Mucosa of descending colon (tissue), 3 donors: Measurements from ENCODE around the gene NFASC. TPM values are rescaled to one million over a fixed set of nuclear protein-coding genes. Genes with fewer than 3 reads are reported as not detected.

Source experiments
- ATAC-seq: fragments of 200-7000 bp; cut with Tn5 transposase; one replicate; pipeline ENCODE4 v1.9.1; 2020; ENCODE audit warnings: mild to moderate bottlenecking, moderate library complexity
- DNase-seq, 3 donors: peaks; one replicate each; pipeline ENCODE4 v3.0.0-alpha.2; 2020
- H3K36me3 ChIP-seq: fragments of 200-600 bp; one replicate; pipeline ENCODE4 v1.8.0; 2021; ENCODE audit warnings: low read depth, mild to moderate bottlenecking
- H3K4me1 ChIP-seq: fragments of 200-600 bp; one replicate; pipeline ENCODE4 v1.8.0; 2021; ENCODE audit warnings: low read depth, mild to moderate bottlenecking
- H3K4me3 ChIP-seq: fragments of 200-600 bp; one replicate; pipeline ENCODE4 v1.8.0; 2021; ENCODE audit warnings: mild to moderate bottlenecking
- H3K9me3 ChIP-seq: fragments of 200-600 bp; one replicate; pipeline ENCODE4 v1.8.0; 2021; ENCODE audit warnings: mild to moderate bottlenecking
- CTCF ChIP-seq: fragments of 200-600 bp; IDR thresholded peaks from one replicate; pipeline ENCODE4 v1.8.0; 2022; ENCODE audit warnings: antibody characterized with exemption, mild to moderate bottlenecking
- intact Hi-C, 2 donors: fragments of 100-400 bp; cut with DNase I in 1 of 2; cut with micrococcal nuclease in 1 of 2; formaldehyde crosslinking; loops; one replicate each; pipeline versions ENCODE4 v1.11.0 to v1.11.1; 2022; cut with DNase I, micrococcal nuclease
- total RNA-seq, 3 donors: library from RNA; stranded (reverse); fragmentation: NEBNext Ultra II Directional in 2 of 3; extraction: Animal tissue kit (Norgen Biotek cat#: 25700) in 2 of 3; gene quantifications; one replicate each; pipeline versions ENCODE4 v1.2.1 to v1.2.4, GENCODE V29; 2021 to 2023
- donor health status: DM: no; HTN: no; CAD: no; lungs with moderate emphysema.
- donor health status: DM: no; HTN: no; CAD: no.
- donor health status: DM: no; HTN: yes; CAD: no.

The NFASC gene
- total RNA-seq, 3 donors from 2014 or later, result 12.3 to 27.6 (median 22.7) TPM

GRCh38 chr1:204928671-204929486 lies 58.2 kb downstream of the NFASC start:
- Histone ChIP-seq H3K4me1 (no peaks in the 10 kb centered on the region), H3K4me3 (no peak overlapping the region), H3K36me3 (no peaks in the 10 kb centered on the region), H3K9me3 (no peaks in the 10 kb centered on the region)
- no peak for TF ChIP-seq CTCF
- DNase-seq (no peak), ATAC-seq (no peak)
- intact Hi-C loops, result no loop called here

- no peaks in the 10 kb centered on the region for H3K9me3 ChIP-seq
- intact Hi-C loops, result no loop called here
- no peaks in the 10 kb centered on the region for H3K4me1 ChIP-seq
- no peak overlapping the region for H3K4me3 ChIP-seq
- ATAC-seq (no peak), DNase-seq (no peak)
- TF ChIP-seq CTCF, result no peak
- H3K36me3 ChIP-seq, result no peaks in the 10 kb centered on the region
Measured at GRCh38 chr1:204929487-204930154, 59.0 kb downstream of the NFASC start.

GRCh38 chr1:204930155-204930523 lies 59.5 kb downstream of the NFASC start:
- no peaks in the 10 kb centered on the region for H3K36me3 ChIP-seq
- ATAC-seq (no peak), DNase-seq (no peak)
- intact Hi-C loops, result no loop called here
- no peak overlapping the region for H3K4me3 ChIP-seq
- H3K4me1 ChIP-seq, result no peaks in the 10 kb centered on the region
- H3K9me3 ChIP-seq, result no peaks in the 10 kb centered on the region
- no peak for TF ChIP-seq CTCF

GRCh38 chr1:204931313-204931712 lies 60.7 kb downstream of the NFASC start:
- Histone ChIP-seq H3K36me3 (no peaks in the 10 kb centered on the region), H3K4me1 (no peaks in the 10 kb centered on the region), H3K9me3 (no peaks in the 10 kb centered on the region), H3K4me3 (no peak overlapping the region)
- intact Hi-C loops, result no loop called here
- DNase-seq (no peak), ATAC-seq (no peak)
- no peak for TF ChIP-seq CTCF

- no peak overlapping the region for H3K4me3 ChIP-seq
- intact Hi-C loops, result no loop called here
- no peaks in the 10 kb centered on the region for H3K4me1 ChIP-seq
- no peaks in the 10 kb centered on the region for H3K36me3 ChIP-seq
- H3K9me3 ChIP-seq, result no peaks in the 10 kb centered on the region
- DNase-seq (no peak), ATAC-seq (no peak)
- TF ChIP-seq CTCF, result no peak
Measured at GRCh38 chr1:204931768-204932572, 61.3 kb downstream of the NFASC start.
